HG02588 (cell line): Measurements from ENCODE around the gene TMEM109.

Experiments used
- ATAC-seq: cut with Tn5 transposase; IDR thresholded peaks from one replicate; pipeline ENCODE4 v1.9.1; 2021; ENCODE audit warnings: mild to moderate bottlenecking, moderate library complexity; ENCODE audit not compliant: unreplicated experiment

Gene TMEM109

GRCh38 chr11:60939301-60939700 is 25.3 kb downstream of the TMEM109 start:
- ATAC-seq, result no peak

- no peak for ATAC-seq
These were observed 25.9 kb downstream of the TMEM109 start for GRCh38 chr11:60939855-60940254.

- ATAC-seq, result no peak
These were observed 27.6 kb downstream of the TMEM109 start for GRCh38 chr11:60941371-60942119.

GRCh38 chr11:60942219-60942618 is 28.3 kb downstream of the TMEM109 start:
- ATAC-seq, result no peak

- no peak for ATAC-seq
These were observed 29.1 kb downstream of the TMEM109 start for GRCh38 chr11:60942970-60943565.

- no peak for ATAC-seq
These were observed 30.7 kb downstream of the TMEM109 start for GRCh38 chr11:60944490-60945294.

- no peak for ATAC-seq
These were observed 31.3 kb downstream of the TMEM109 start for GRCh38 chr11:60945295-60945667.

- no peak for ATAC-seq
These were observed 32.8 kb downstream of the TMEM109 start for GRCh38 chr11:60946601-60947264.

- no peak for ATAC-seq
These were observed 33.7 kb downstream of the TMEM109 start for GRCh38 chr11:60947700-60948099.

GRCh38 chr11:60948250-60948649 is 34.3 kb downstream of the TMEM109 start:
- ATAC-seq, result no peak

GRCh38 chr11:60950024-60950423 is 36.1 kb downstream of the TMEM109 start:
- no peak for ATAC-seq

- peak; percentile 25 for ATAC-seq
These were observed 37.1 kb downstream of the TMEM109 start for GRCh38 chr11:60950933-60951605.

- no peak for ATAC-seq
These were observed 37.6 kb downstream of the TMEM109 start for GRCh38 chr11:60951606-60951903.

- ATAC-seq, result peak; percentile 68
These were observed 38.2 kb downstream of the TMEM109 start, which contains the start of gene SLC15A3 for GRCh38 chr11:60951904-60952741. TSS of gene SLC15A3 (minus strand) at chr11:60952176. CDS start at chr11:60951551, 625 bp downstream.

- no peak for ATAC-seq
These were observed 38.8 kb downstream of the TMEM109 start for GRCh38 chr11:60952742-60953170.

- ATAC-seq, result no peak
These were observed 39.8 kb downstream of the TMEM109 start for GRCh38 chr11:60953781-60954180.

GRCh38 chr11:60954421-60954820 is 40.5 kb downstream of the TMEM109 start:
- no peak for ATAC-seq

- no peak for ATAC-seq
These were observed 41.6 kb downstream of the TMEM109 start for GRCh38 chr11:60955571-60955970.

- no peak for ATAC-seq
These were observed 43.2 kb downstream of the TMEM109 start for GRCh38 chr11:60957188-60957587.

GRCh38 chr11:60959431-60959830 is 45.5 kb downstream of the TMEM109 start:
- ATAC-seq, result no peak
